SH-SY5Y (cell line): ENCODE measurements around the gene SERPINA12.

Source experiments
- GATA2 ChIP-seq: IDR thresholded peaks from 2 replicates; pipeline ENCODE4 v1.6.1; 2011; ENCODE audit warnings: mild to moderate bottlenecking, low read depth, low read length
- GATA3 ChIP-seq: IDR thresholded peaks from 2 replicates; pipeline ENCODE4 v1.6.1; 2011; ENCODE audit warnings: low read depth, mild to moderate bottlenecking, low read length, moderate library complexity

GRCh38 chr14:94491511-94491910 lies 17.8 kb downstream of the SERPINA12 start:
- TF ChIP-seq GATA2 (no peak), GATA3 (no peak)
